H1 (cell line): Measurements from ENCODE around the gene KIAA1755. TPM values are rescaled to one million over a fixed set of nuclear protein-coding genes. Genes with fewer than 3 reads are reported as not detected.

Experiments
- CTCF ChIA-PET: fragments of 300-600 bp; sonication (Branson Sonifier 250); formaldehyde crosslinking; loops from one replicate; lab custom pipeline; 2021; ENCODE audit not compliant: partially characterized antibody; lab: Charles Lee
- POLR2A ChIA-PET: fragments of 300-600 bp; sonication (Branson Sonifier 250); formaldehyde crosslinking; loops from one replicate; lab custom pipeline; 2021; ENCODE audit warnings: inconsistent platforms; ENCODE audit not compliant: partially characterized antibody; lab: Charles Lee
- DNase-seq, 2 experiments: peaks; one replicate each; pipeline versions ENCODE4 v3.0.0 to v3.0.0-alpha.2; 2010 to 2022; ENCODE audit warnings: low spot score in 2 of 2, low read depth in 1 of 2, mixed read lengths in 1 of 2
- FAIRE-seq: peaks from 2 replicates; lab custom pipeline; 2011; peaks lifted over from hg19 to GRCh38; lab: Jason Lieb, UNC
- H2AFZ ChIP-seq: 2 replicates; pipeline ENCODE4 v1.8.1; 2012; ENCODE audit warnings: low read length, inconsistent platforms
- H2AK5ac ChIP-seq: 2 replicates; pipeline ENCODE4 v1.6.1; 2013; ENCODE audit warnings: low read depth, low read length
- H2BK120ac ChIP-seq: replicated peaks from 2 replicates; pipeline ENCODE3; 2013; ENCODE audit warnings: low read depth, low read length, inconsistent platforms
- H2BK12ac ChIP-seq: 2 replicates; pipeline ENCODE4 v1.6.1; 2013; ENCODE audit warnings: low read depth, low read length
- H2BK15ac ChIP-seq: 2 replicates; pipeline ENCODE4 v1.6.1; 2013; ENCODE audit warnings: low read length
- H2BK20ac ChIP-seq: 2 replicates; pipeline ENCODE4 v1.6.1; 2013; ENCODE audit warnings: low read length
- H2BK5ac ChIP-seq: 2 replicates; pipeline ENCODE4 v1.6.1; 2013; ENCODE audit warnings: low read depth, low read length
- H3K14ac ChIP-seq: 2 replicates; pipeline ENCODE4 v1.6.1; 2013; ENCODE audit warnings: inconsistent platforms; ENCODE audit not compliant: insufficient read length
- H3K18ac ChIP-seq: 2 replicates; pipeline ENCODE4 v1.6.1; 2013; ENCODE audit warnings: low read length; ENCODE audit errors: extremely low read depth
- H3K23ac ChIP-seq: 2 replicates; pipeline ENCODE4 v1.6.1; 2013; ENCODE audit warnings: inconsistent platforms; ENCODE audit not compliant: insufficient read length
- H3K23me2 ChIP-seq: 2 replicates; pipeline ENCODE4 v1.6.1; 2013; ENCODE audit warnings: low read depth, low read length
- H3K27ac ChIP-seq: 2 replicates; pipeline ENCODE4 v1.6.1; 2011; ENCODE audit warnings: low read depth, low read length, inconsistent platforms
- H3K27me3 ChIP-seq, 4 experiments: replicated peaks in 1 of 4; 1 replicate in 1 of 4; 2 replicates in 3 of 4; pipeline versions ENCODE4 v1.6.1 to v1.8.1; 2011 to 2013; ENCODE audit warnings: low read length in 3 of 4, mild to moderate bottlenecking in 3 of 4, inconsistent platforms in 2 of 4, mixed read lengths in 2 of 4, moderate library complexity in 1 of 4; ENCODE audit not compliant: control insufficient read depth in 3 of 4, insufficient read depth in 3 of 4; ENCODE audit errors: extremely low read depth in 1 of 4
- H3K36me3 ChIP-seq, 4 experiments: 2 replicates each; pipeline versions ENCODE4 v1.6.1 to v1.8.1; 2011 to 2013; ENCODE audit warnings: mild to moderate bottlenecking in 4 of 4, low read length in 3 of 4, moderate library complexity in 2 of 4, control low read depth in 1 of 4, inconsistent platforms in 1 of 4; ENCODE audit not compliant: insufficient read depth in 4 of 4, control insufficient read depth in 2 of 4
- H3K4ac ChIP-seq: replicated peaks from 2 replicates; pipeline ENCODE3; 2013; ENCODE audit warnings: low read length, low read depth, mixed read lengths, inconsistent platforms; ENCODE audit not compliant: insufficient read length
- H3K4me1 ChIP-seq, 4 experiments: replicated peaks in 1 of 4; 1 replicate in 1 of 4; 2 replicates in 3 of 4; pipeline versions ENCODE4 v1.6.1 to v1.8.1; 2011 to 2013; ENCODE audit warnings: low read length in 3 of 4, inconsistent platforms in 2 of 4, mixed read lengths in 1 of 4; ENCODE audit not compliant: insufficient read depth in 4 of 4, control insufficient read depth in 3 of 4
- H3K4me2 ChIP-seq, 2 experiments: 2 replicates each; pipeline versions ENCODE4 v1.6.1 to v1.8.1; 2011 to 2013; ENCODE audit warnings: low read depth in 2 of 2, low read length in 2 of 2, control low read depth in 1 of 2, inconsistent platforms in 1 of 2, mild to moderate bottlenecking in 1 of 2; ENCODE audit not compliant: insufficient read depth in 1 of 2
- H3K4me3 ChIP-seq, 4 experiments: fragments of 200-600, 300-600 bp in 1 of 4; sonication (generic), shearing (Covaris generic), sonication (Bioruptor Twin) in 1 of 4; 2 replicates each; pipeline versions ENCODE4 v1.5.1 to v1.8.1; 2011 to 2016; ENCODE audit warnings: low read length in 4 of 4, low read depth in 3 of 4, control low read depth in 2 of 4, inconsistent platforms in 2 of 4, mild to moderate bottlenecking in 2 of 4, mixed read lengths in 1 of 4, moderate library complexity in 1 of 4; ENCODE audit not compliant: insufficient read depth in 2 of 4; ENCODE audit errors: extremely low read depth in 1 of 4
- H3K56ac ChIP-seq: replicated peaks from 2 replicates; pipeline ENCODE3; 2013; ENCODE audit warnings: low read depth, mild to moderate bottlenecking, mixed read lengths, low read length, inconsistent platforms; ENCODE audit not compliant: insufficient read length
- H3K79me1 ChIP-seq: 2 replicates; pipeline ENCODE4 v1.6.1; 2013; ENCODE audit warnings: low read depth, low read length, control low read depth
- H3K79me2 ChIP-seq, 2 experiments: 2 replicates each; pipeline versions ENCODE4 v1.6.1 to v1.8.1; 2012 to 2013; ENCODE audit warnings: low read length in 2 of 2, mild to moderate bottlenecking in 2 of 2, inconsistent platforms in 1 of 2; ENCODE audit not compliant: insufficient read depth in 2 of 2, control insufficient read depth in 1 of 2
- H3K9ac ChIP-seq, 4 experiments: replicated peaks in 1 of 4; 1 replicate in 1 of 4; 2 replicates in 3 of 4; pipeline versions ENCODE4 v1.6.1 to v1.8.1; 2011 to 2013; ENCODE audit warnings: low read depth in 3 of 4, low read length in 3 of 4, control low read depth in 2 of 4, mild to moderate bottlenecking in 2 of 4, moderate library complexity in 2 of 4, inconsistent platforms in 1 of 4; ENCODE audit errors: extremely low read depth in 1 of 4
- H3K9me3 ChIP-seq, 2 experiments: 2 replicates each; pipeline versions ENCODE4 v1.6.1 to v1.8.1; 2012 to 2013; ENCODE audit warnings: mild to moderate bottlenecking in 2 of 2, moderate library complexity in 2 of 2, control low read depth in 1 of 2, inconsistent platforms in 1 of 2, low read depth in 1 of 2, low read length in 1 of 2, mixed read lengths in 1 of 2; ENCODE audit not compliant: insufficient read depth in 2 of 2
- H4K20me1 ChIP-seq, 2 experiments: replicated peaks in 1 of 2; 2 replicates each; pipeline versions ENCODE3 to v1.8.1; 2011 to 2013; ENCODE audit warnings: inconsistent platforms in 2 of 2, low read length in 2 of 2, mild to moderate bottlenecking in 1 of 2; ENCODE audit not compliant: insufficient read depth in 2 of 2, control insufficient read depth in 1 of 2
- H4K5ac ChIP-seq: 2 replicates; pipeline ENCODE4 v1.6.1; 2013; ENCODE audit warnings: low read length, low read depth, mixed read lengths, inconsistent platforms; ENCODE audit not compliant: insufficient read length
- H4K8ac ChIP-seq: 2 replicates; pipeline ENCODE4 v1.8.0; 2013; ENCODE audit warnings: mild to moderate bottlenecking, moderate library complexity, low read length, inconsistent platforms; ENCODE audit not compliant: insufficient read depth; ENCODE audit errors: extremely low read depth
- H4K91ac ChIP-seq: replicated peaks from 2 replicates; pipeline ENCODE3; 2013; ENCODE audit warnings: low read length, mixed read lengths, inconsistent platforms; ENCODE audit not compliant: insufficient read length
- WGBS, 2 experiments: shearing (Covaris generic) in 1 of 2; methylation state at CpG; one replicate each; pipeline versions ENCODE4 v1.1.6 to v1.1.7; 2013 to 2015; ENCODE audit warnings: low lambda C conversion rate in 2 of 2, mixed read lengths in 2 of 2, inconsistent platforms in 1 of 2, low coverage in 1 of 2, missing lambda C conversion rate in 1 of 2; ENCODE audit not compliant: insufficient replicate concordance in 2 of 2, insufficient coverage in 1 of 2, insufficient read length in 1 of 2; ENCODE audit errors: extremely low coverage in 1 of 2, missing lambda C conversion rate in 1 of 2; 5-methylcytosine and 5-hydroxymethylcytosine counted together
- polyA plus RNA-seq, 7 experiments: library from polyadenylated mRNA; depleted of rRNA in 3 of 7; stranded (reverse) in 5 of 7; unstranded in 2 of 7; fragments of >200 nt in 5 of 7; fragments of 200-250 nt in 2 of 7; gene quantifications; 1 replicate in 5 of 7; 2 replicates in 1 of 7; 4 replicates in 1 of 7; pipeline versions ENCODE4 v1.2.1 to v1.2.3, GENCODE V29; 2011 to 2013; ENCODE audit warnings: missing spikeins in 2 of 7, mixed read lengths in 2 of 7
- total RNA-seq: library from RNA; stranded (reverse); fragmentation: NEBNext Ultra II Directional; extraction: Animal tissue kit (Norgen Biotek cat#: 25700); gene quantifications from 2 replicates; pipeline ENCODE4 v1.2.1, GENCODE V29; 2021

Gene KIAA1755
- total and polyA plus RNA-seq, 2 of the 8 experiments (the other 6 are each of a cell fraction or from before 2014, with no cell fraction given) = 0.23 TPM; not detected in 1

GRCh38 chr20:38208523-38208922 lies 52.0 kb downstream of the KIAA1755 start:
- ChIA-PET CTCF (interaction anchor here (1.1 to 4.3 kb wide), 5 partner anchors 13 to 135 kb away, joined by 3 to 20 read pairs (median 4); no protein-coding TSS in a partner anchor), POLR2A (no interaction called here)

More at GRCh38 chr20:38208523-38208922, 52.0 kb downstream of the KIAA1755 start:
- H2BK15ac ChIP-seq = no peak overlapping the region
- no peak overlapping the region for H3K56ac ChIP-seq
- H2BK20ac ChIP-seq = no peak overlapping the region
- whole genome bisulfite sequencing, 2 experiments = 85 to 100% methylated on average over 1 to 3 of the region's 3 CpGs
- H3K79me2 ChIP-seq = no peaks in the 10 kb centered on the region
- FAIRE-seq = no peak
- H3K9me3 ChIP-seq = no peaks in the 10 kb centered on the region
- H4K8ac ChIP-seq = no peak overlapping the region
- H3K27ac ChIP-seq = no peak overlapping the region
- H3K18ac ChIP-seq = no peak overlapping the region
- H2AK5ac ChIP-seq = no peak overlapping the region
- no peak overlapping the region for H3K4ac ChIP-seq
- H3K4me1 ChIP-seq = no peaks in the 10 kb centered on the region
- no peak overlapping the region for H3K14ac ChIP-seq
- no peak overlapping the region for H2BK12ac ChIP-seq
- no peaks in the 10 kb centered on the region for H3K23me2 ChIP-seq
- no peak overlapping the region for H3K4me3 ChIP-seq
- H2BK120ac ChIP-seq = no peak overlapping the region
- no peak overlapping the region for H3K9ac ChIP-seq
- no peak for DNase-seq
- no peaks in the 10 kb centered on the region for H3K27me3 ChIP-seq
- no peak overlapping the region for H4K91ac ChIP-seq
- H3K36me3 ChIP-seq = no peaks in the 10 kb centered on the region
- no peak overlapping the region for H2BK5ac ChIP-seq
- H4K5ac ChIP-seq = no peak overlapping the region
- no peaks in the 10 kb centered on the region for H3K79me1 ChIP-seq
- no peak overlapping the region for H3K23ac ChIP-seq
- H4K20me1 ChIP-seq = no peaks in the 10 kb centered on the region
- no peak overlapping the region for H3K4me2 ChIP-seq
- H2AFZ ChIP-seq = no peak overlapping the region
